22Rv1 (cell line): ENCODE measurements around the gene FTL.
A peak's percentile ranks its signal among the peaks of the same experiment; 100 is the strongest.

Experiments used
- H3K27ac ChIP-seq: fragments of 450-650 bp; 2 replicates; pipeline ENCODE4 v1.5.1; 2017
- CTCF ChIP-seq: fragments of 450-650 bp; IDR thresholded peaks from 2 replicates; pipeline ENCODE4 v1.5.1; 2017; ENCODE audit warnings: mild to moderate bottlenecking
- ZFX ChIP-seq: fragments of 450-650 bp; IDR thresholded peaks from 2 replicates; pipeline ENCODE4 v1.6.1; 2017; ENCODE audit warnings: antibody characterized with exemption, borderline replicate concordance

The FTL gene

GRCh38 chr19:48963371-48964204 lies 1.5 kb upstream of the FTL start:
- no peak for TF ChIP-seq ZFX
- peak overlapping the region; percentile 83 for H3K27ac ChIP-seq

GRCh38 chr19:48964205-48965039 lies 687 bp upstream of the FTL start:
- H3K27ac ChIP-seq: peak overlapping the region; percentile 83
- TF ChIP-seq ZFX (no peak), CTCF (no peak)

- H3K27ac ChIP-seq: peak overlapping the region; percentile 83
- TF ChIP-seq CTCF (no peak), ZFX (no peak)
Measured at GRCh38 chr19:48965806-48966540, 864 bp downstream of the FTL start.

- peak overlapping the region; percentile 83 for H3K27ac ChIP-seq
- no peak for TF ChIP-seq ZFX
- no peak for TF ChIP-seq CTCF
Measured at GRCh38 chr19:48966541-48967345, 1.6 kb downstream of the FTL start.

GRCh38 chr19:48967346-48968178 lies 2.5 kb downstream of the FTL start:
- peak overlapping the region; percentile 83 for H3K27ac ChIP-seq
- TF ChIP-seq ZFX (no peak), CTCF (no peak)

GRCh38 chr19:48968179-48968661 lies 3.1 kb downstream of the FTL start:
- TF ChIP-seq ZFX (no peak), CTCF (no peak)
- H3K27ac ChIP-seq: peak overlapping the region; percentile 83
